HG03039 (cell line): ENCODE data around the gene SLC34A3.

Experiments
- ATAC-seq: cut with Tn5 transposase; IDR thresholded peaks from one replicate; pipeline ENCODE4 v1.9.1; 2021; ENCODE audit warnings: mild to moderate bottlenecking, moderate library complexity; ENCODE audit not compliant: unreplicated experiment

The SLC34A3 gene

DNA sequence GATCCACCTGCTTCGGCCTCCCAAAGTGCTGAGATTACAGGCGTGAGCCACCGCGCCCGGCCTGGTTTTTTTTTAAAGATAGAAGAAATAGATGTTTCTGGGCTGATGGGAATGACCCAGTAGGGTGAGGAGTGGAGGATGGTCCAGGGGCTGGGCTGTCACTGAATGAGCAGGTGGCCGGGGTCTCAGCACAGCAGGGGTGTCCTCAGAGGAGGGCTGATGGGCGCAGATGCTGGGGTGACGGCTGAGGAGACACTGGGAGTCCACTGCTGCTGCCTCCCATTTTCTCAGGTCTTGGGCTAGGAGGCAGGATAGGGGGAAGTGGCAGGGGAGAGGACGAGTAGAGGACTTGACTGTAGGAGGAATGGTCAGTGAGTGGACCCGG is 44.5 kb downstream of the SLC34A3 start:
- ATAC-seq = no peak

DNA sequence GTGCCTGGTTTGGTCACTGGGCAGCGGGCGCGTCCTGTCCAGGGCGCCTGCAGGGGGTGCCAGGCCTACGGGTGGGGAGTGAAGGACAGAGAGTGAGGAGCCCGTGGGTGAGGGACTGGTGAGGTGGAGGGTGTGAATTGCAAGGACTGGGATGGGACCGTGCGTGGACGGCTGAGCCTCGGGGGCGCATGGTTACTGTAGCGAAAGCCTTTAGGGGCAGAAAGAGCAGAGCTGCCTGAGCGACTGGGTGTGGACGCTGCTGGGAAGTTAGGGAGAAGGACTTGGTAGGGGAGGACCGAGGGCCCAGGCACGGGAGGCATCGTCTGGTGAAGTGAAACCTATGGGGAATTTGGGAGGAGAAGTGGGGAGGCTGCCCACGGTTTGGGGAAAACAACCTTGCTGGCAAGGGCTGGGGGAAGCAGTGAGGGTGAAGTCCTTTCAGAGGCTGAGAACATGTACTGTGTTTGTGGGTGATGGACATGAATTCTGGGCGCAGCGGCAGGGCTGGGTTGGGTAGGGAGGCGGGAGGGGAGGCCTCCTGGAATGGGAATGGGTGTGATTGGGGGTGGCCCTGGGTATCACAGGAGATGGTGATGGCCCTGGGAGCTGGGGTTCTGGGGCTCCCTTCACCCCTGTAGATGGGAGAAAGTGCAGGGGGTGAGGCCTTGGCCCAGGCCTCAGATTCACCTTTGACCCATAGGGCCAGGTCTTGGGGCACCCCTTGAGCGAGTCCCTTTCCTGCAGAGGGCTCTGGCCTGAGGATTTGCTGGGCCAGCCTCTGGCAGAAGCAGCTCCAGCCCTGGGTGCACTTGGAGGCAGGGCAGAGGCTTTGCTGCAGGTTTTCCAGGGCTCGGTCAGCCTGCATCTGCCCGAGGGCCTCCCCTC is 45.1 kb downstream of the SLC34A3 start:
- no peak for ATAC-seq

- no peak for ATAC-seq
Observed at GRCh38 chr9:137276473-137277328, 46.0 kb downstream of the SLC34A3 start.

DNA sequence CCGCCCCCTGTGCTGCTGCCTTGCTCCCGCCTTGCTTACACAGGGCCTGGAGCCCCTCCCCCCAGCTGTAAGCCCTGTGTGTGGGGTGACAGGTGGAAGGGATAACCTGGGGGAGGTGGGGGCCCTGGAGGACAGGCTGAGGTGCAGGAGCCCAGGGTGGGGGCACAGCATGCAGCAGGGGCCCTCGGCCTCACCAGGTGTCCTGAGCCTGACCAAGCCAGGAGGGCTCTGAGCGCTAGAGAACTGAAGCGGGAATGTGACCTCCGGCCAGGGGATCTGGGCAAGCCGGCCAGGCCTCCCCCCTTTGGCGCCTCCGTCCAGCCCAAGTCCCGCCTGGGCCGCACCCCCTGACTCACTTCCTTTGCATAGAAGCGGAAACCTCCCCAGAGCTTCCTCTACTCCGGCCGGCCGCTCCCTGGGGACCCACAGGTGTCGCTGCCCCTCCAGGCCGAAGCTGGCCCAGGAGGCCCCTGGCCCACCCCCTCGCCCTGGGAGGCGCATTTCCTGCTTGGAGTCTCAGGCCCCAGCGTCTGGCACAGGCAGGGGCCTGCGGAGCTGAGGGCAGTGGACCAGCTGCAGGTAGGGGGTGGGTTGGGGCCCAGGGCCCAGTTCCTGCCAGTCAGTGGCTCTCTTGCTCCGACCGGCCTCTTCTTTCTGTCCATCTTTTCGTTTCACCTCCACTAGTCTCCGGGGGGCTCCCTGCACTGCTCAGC is 46.8 kb downstream of the SLC34A3 start, which contains the start of gene TOR4A:
Gene TOR4A (plus strand): TSS at position 398 of the 713 bp plus-strand sequence. CDS start 964 bp downstream, outside the sequence.
- peak; percentile 43 for ATAC-seq

GRCh38 chr9:137278061-137278701 is 47.5 kb downstream of the SLC34A3 start:
- ATAC-seq = no peak

- ATAC-seq = no peak
Observed at GRCh38 chr9:137278721-137279711, 48.3 kb downstream of the SLC34A3 start.

DNA sequence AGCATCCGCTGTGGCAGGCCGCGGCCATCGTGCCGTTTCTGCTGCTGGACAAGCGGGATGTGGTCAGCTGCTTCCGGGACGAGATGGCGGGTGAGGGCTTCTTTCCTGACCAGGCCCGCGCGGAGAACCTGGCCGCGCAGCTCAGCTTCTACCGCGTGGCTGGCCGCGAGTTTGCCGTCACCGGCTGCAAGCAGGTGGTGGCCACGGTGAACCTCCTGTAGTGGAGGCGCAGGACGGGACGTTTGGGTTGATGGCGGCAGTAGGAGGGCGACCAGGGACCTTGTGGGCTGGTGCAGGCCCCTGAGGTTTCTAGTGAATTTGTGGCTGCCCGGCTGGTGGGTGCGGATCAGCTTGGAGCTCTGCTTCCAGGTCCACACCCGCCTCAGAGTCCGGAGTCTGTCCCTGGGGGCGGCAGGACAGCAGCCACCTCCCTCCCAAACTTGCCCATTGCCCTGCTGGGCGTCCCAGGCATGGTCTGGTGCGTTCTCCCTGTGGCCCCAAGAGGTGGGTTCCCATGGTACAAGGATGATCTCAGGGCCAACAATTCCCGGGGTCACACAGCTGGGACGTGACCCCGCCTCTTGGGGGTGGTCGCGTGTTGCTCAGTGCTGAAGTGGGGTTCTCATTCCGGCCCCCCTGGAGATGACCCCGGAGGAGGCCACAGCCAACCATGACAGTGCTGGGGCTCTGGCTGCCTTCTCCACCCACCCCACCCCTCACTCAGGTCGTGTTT is 49.2 kb downstream of the SLC34A3 start:
- no peak for ATAC-seq

DNA sequence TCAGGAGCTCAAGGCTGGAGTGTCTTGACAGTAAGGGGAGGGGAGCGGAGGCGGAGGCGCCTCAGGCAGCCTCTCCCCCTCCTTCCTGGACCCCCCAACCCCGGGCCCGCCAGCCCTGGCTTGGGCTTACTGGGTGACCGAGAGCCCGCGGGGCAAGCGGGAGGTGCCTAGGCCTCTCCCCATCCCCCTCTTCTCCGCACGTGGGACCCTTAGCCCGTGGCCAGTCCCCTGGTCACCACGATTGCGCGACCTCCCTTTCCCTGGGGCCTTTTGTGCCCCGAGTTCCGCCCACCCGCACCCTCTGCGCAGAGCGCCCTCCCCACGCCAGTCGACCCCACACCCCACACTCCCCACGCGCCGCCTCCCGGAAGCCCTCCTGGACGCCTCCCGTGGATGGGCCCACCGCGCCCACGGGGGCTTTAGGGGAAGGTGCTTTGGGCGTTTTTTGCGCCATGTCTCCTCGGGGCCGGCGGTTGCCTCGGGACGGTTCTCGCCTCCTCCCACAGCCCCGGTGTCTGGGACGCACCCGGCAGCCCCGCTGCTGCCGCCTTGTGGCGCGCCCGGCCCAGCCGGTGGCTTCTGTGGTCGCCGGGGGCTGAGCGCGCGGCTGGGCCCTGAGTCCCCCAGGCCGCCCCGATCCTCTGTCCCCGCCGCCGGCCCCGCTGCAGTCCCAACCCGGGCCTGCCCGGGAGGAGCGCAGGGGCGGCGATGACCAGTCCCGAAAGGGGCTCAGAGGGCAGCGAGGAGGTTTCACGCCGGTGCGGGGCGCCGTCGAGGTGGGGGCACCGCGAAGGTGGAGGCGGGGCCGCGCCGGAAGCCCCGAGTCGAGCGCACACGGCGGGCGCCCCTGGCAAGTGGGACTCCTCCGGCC is 50.0 kb downstream of the SLC34A3 start:
- no peak for ATAC-seq

- no peak for ATAC-seq
Observed at GRCh38 chr9:137281345-137282116, 50.8 kb downstream of the SLC34A3 start.
